Sigmoid colon (tissue), 4 donors: ENCODE data around the gene CCDC47.

Experiments
- CTCF ChIP-seq, 4 experiments: fragments of 450-650 bp in 3 of 4; fragments of 200-600 bp in 1 of 4; IDR thresholded peaks; one replicate each; pipeline ENCODE4 v1.5.1; 2016 to 2019; ENCODE audit warnings: antibody characterized with exemption in 4 of 4, mild to moderate bottlenecking in 3 of 4, moderate library complexity in 2 of 4
- EP300 ChIP-seq, 4 donors: sonication (generic); formaldehyde crosslinking; IDR thresholded peaks; one replicate each; pipeline ENCODE4 v1.6.1; 2017; ENCODE audit warnings: antibody characterized with exemption in 4 of 4
- POLR2A ChIP-seq, 2 donors: fragments of 450-650 bp; IDR thresholded peaks; one replicate each; pipeline ENCODE4 v1.6.1; 2016; ENCODE audit warnings: antibody characterized with exemption in 2 of 2, mild to moderate bottlenecking in 2 of 2, moderate library complexity in 2 of 2
- POLR2AphosphoS5 ChIP-seq, 4 donors: sonication (generic); formaldehyde crosslinking; IDR thresholded peaks; one replicate each; pipeline ENCODE4 v1.6.1; 2017; ENCODE audit warnings: antibody characterized with exemption in 4 of 4

GRCh38 chr17:63704836-63705235, 68.6 kb downstream of the CCDC47 start:
- no peak for TF ChIP-seq CTCF (IDR thresholded peaks at IDR 0.05)
- TF ChIP-seq POLR2A (IDR thresholded peaks at IDR 0.05) = no peak
- no peak for TF ChIP-seq POLR2AphosphoS5 (IDR thresholded peaks at IDR 0.05)
- no peak for TF ChIP-seq EP300 (IDR thresholded peaks at IDR 0.05)
